ENCODE measurements around the gene SLC16A1. TPM values are rescaled to one million over a fixed set of nuclear protein-coding genes. Genes with fewer than 3 reads are reported as not detected.

SLC16A1 gene
- total RNA-seq, 1 experiment from 2014 or later: 328 TPM

- TF ChIP-seq MAX (CRISPR knock-in tag; IDR thresholded peaks at IDR 0.05) (no peak), CREM (CRISPR knock-in tag; IDR thresholded peaks at IDR 0.05) (no peak), SP1 (CRISPR knock-in tag; conservative IDR thresholded peaks at IDR 0.05) (no peak), ATF1 (CRISPR knock-in tag; IDR thresholded peaks at IDR 0.05) (no peak), NR1H2 (CRISPR knock-in tag; IDR thresholded peaks at IDR 0.05) (no peak), PREB (CRISPR knock-in tag; IDR thresholded peaks at IDR 0.05; ENCODE audit: borderline replicate concordance) (no peak), ELF4 (CRISPR knock-in tag; IDR thresholded peaks at IDR 0.05; ENCODE audit: low read depth) (no peak), GTF2I (CRISPR knock-in tag; conservative IDR thresholded peaks at IDR 0.05) (no peak), ZNF281 (CRISPR knock-in tag; IDR thresholded peaks at IDR 0.05) (no peak), E2F4 (CRISPR knock-in tag; IDR thresholded peaks at IDR 0.05; ENCODE audit: borderline replicate concordance, low read depth) (no peak)
Observed at GRCh38 chr1:112971006-112971405, 15.0 kb upstream of the SLC16A1 start (continued).

GRCh38 chr1:112964347-112964746 lies 8.4 kb upstream of the SLC16A1 start:
- ChIA-PET CTCF (interaction anchor here (1.9 kb wide), 1 partner anchor 108 kb away, joined by 6 read pairs; the partner anchor contains the start of gene LRIG2), POLR2A (no interaction called here)
- TF ChIP-seq FOXJ3 (CRISPR knock-in tag; IDR thresholded peaks at IDR 0.05; ENCODE audit: borderline replicate concordance) (no peak), TEAD4 (CRISPR knock-in tag; IDR thresholded peaks at IDR 0.05) (no peak), FOXK1 (CRISPR knock-in tag; IDR thresholded peaks at IDR 0.05) (no peak), ESRRA (CRISPR knock-in tag; IDR thresholded peaks at IDR 0.05; ENCODE audit: borderline replicate concordance) (no peak), NR3C1 (CRISPR knock-in tag; conservative IDR thresholded peaks at IDR 0.05; ENCODE audit: low read depth) (no peak), EMX1 (CRISPR knock-in tag; IDR thresholded peaks at IDR 0.05) (no peak), ETV6 (CRISPR knock-in tag; IDR thresholded peaks at IDR 0.05) (no peak)
- no peaks in the 10 kb centered on the region for H3K27me3 Mint-ChIP-seq (ENCODE audit: low read depth)
- peaks cover 10% of the 10 kb centered on the region for H3K4me1 Mint-ChIP-seq
- ATAC-seq (no peak), DNase-seq (ENCODE audit: low spot score) (no peak)
- H3K9me3 Mint-ChIP-seq: no peaks in the 10 kb centered on the region
- peak overlapping the region; percentile 63 for H3K27ac Mint-ChIP-seq
- no peak overlapping the region for H3K4me3 Mint-ChIP-seq
- H3K36me3 Mint-ChIP-seq: peaks cover 58% of the 10 kb centered on the region

GRCh38 chr1:112961072-112961471 lies 5.1 kb upstream of the SLC16A1 start:
- TF ChIP-seq ELF4 (CRISPR knock-in tag; IDR thresholded peaks at IDR 0.05; ENCODE audit: low read depth): no peak
- no peak for TF ChIP-seq GRHL2 (CRISPR knock-in tag; IDR thresholded peaks at IDR 0.05; ENCODE audit: insufficient replicate concordance, severe bottlenecking)
- TF ChIP-seq ESRRA (CRISPR knock-in tag; IDR thresholded peaks at IDR 0.05; ENCODE audit: borderline replicate concordance): no peak
- TF ChIP-seq MXD4 (CRISPR knock-in tag; IDR thresholded peaks at IDR 0.05; ENCODE audit: borderline replicate concordance): no peak
- no peak for TF ChIP-seq E2F1 (CRISPR knock-in tag; IDR thresholded peaks at IDR 0.05)
- TF ChIP-seq NFE2L1 (CRISPR knock-in tag; IDR thresholded peaks at IDR 0.05): no peak
- no peak for TF ChIP-seq ZNF219 (CRISPR knock-in tag; IDR thresholded peaks at IDR 0.05; ENCODE audit: borderline replicate concordance)
- no peak for TF ChIP-seq ZNF425 (CRISPR knock-in tag; conservative IDR thresholded peaks at IDR 0.05)
- no peak for TF ChIP-seq GABPB1 (CRISPR knock-in tag; IDR thresholded peaks at IDR 0.05)
- no peak for TF ChIP-seq USF1 (CRISPR knock-in tag; IDR thresholded peaks at IDR 0.05)
- TF ChIP-seq EMX1 (CRISPR knock-in tag; IDR thresholded peaks at IDR 0.05): no peak
- no peaks in the 10 kb centered on the region for H3K9me3 Mint-ChIP-seq
- no peak for ATAC-seq
- ChIA-PET POLR2A (interaction anchor here (0.5 kb wide), 1 partner anchor 95 kb away, joined by 3 read pairs; no protein-coding TSS in a partner anchor), CTCF (interaction anchor here (1.1 kb wide), 1 partner anchor 111 kb away, joined by 3 read pairs; no protein-coding TSS in a partner anchor)
- no peak for DNase-seq (ENCODE audit: low spot score)
- H3K27ac Mint-ChIP-seq: peak overlapping the region; percentile 31; the same call in 1 of the 2 replicates
- no peak overlapping the region for H3K4me3 Mint-ChIP-seq
- no peaks in the 10 kb centered on the region for H3K27me3 Mint-ChIP-seq (ENCODE audit: low read depth)
- peaks cover 38% of the 10 kb centered on the region for H3K36me3 Mint-ChIP-seq
- H3K4me1 Mint-ChIP-seq: peaks cover 25% of the 10 kb centered on the region
